GM21786 (cell line): ENCODE data around the gene GTF2H3.
"Not testable (repeated sequence)": the region's sequence is repeated elsewhere in the genome, so short reads cannot be mapped to it uniquely, and the experiment has no call there.

ENCODE experiments used
- ATAC-seq: cut with Tn5 transposase; IDR thresholded peaks from one replicate; pipeline ENCODE4 v1.9.1; 2021; ENCODE audit not compliant: unreplicated experiment

GTF2H3 gene

DNA sequence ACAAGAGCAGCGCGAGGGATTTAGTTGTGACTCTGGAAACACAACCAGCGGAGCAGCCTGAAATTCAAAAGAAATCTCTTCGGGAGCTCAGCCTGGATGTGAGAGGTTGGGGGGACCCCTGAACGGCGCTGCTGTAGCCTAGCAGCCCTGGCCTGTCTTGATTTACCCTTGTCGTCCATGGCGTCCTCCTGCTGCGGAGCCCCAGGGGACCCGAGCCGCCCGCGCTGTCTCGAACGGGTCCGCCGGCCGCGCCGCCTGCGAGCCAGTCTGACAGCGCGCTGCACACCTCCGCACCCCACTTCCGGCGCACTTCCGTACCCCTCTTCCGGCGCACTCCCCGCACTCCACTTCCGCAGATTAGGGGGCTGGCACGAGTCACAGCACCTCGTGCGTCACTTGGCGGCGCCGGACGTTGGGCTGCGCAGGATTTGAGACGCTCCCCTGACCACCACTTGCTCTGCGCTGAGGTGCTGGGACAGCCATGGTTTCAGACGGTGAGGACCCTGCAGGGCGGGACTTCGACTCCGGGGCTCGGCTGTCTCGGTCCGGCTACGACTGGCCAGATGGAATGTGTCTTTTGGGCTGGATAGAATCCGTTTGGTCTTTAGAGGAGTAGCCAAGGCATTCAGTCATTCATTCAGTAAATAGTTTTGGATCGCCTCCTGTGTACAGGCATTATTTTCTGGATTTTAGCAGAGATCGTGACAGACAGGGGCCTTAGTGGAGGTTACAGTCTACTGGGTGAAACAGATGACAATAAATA, at the start of gene GTF2H3, which contains the start of gene EIF2B1:
Gene GTF2H3 (plus strand): TSS at position 451 of the 763 bp plus-strand sequence. CDS start 31 bp downstream, at position 482.
Gene EIF2B1 (minus strand): TSS at position 308 of the 763 bp plus-strand sequence. CDS start 129 bp downstream, at position 179.
- ATAC-seq: peak; percentile 96

DNA sequence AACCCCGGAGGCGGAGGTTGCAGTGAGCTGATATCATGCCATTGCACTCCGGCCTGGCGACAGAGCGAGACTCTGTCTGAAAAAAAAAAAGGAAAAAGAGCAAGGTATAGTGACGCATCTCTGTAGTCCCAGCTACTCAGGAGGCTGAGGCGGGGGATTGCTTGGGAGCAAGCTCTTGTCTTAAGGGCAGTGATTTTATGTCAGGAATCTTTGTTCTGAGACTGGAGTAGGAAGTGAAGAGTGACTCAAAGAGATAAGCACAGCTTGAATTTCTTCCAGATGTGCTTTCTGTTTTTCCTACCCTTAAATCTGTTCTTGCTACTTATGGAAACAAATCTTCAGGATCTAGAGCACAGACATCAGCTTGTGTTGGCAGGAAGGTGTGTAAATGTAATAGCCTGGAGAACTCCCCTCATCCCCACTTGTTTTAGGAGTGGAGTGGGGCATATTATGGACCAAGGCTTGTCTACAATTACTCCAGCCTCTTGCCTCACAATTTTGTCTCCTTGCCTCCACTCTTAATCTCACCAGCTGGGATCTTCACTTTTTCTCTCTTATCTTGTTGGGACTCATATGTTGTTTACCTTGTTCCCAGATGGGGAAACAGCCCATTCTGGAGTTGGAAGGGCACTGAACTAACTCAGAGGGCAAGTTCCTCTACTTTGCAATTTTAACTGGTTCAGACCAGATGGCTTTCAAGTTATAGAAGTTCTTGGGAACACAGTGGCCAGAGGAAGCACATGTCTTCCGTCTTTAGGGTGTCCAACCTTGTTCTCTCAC, 41.7 kb upstream of the GTF2H3 start:
- ATAC-seq: no peak

DNA sequence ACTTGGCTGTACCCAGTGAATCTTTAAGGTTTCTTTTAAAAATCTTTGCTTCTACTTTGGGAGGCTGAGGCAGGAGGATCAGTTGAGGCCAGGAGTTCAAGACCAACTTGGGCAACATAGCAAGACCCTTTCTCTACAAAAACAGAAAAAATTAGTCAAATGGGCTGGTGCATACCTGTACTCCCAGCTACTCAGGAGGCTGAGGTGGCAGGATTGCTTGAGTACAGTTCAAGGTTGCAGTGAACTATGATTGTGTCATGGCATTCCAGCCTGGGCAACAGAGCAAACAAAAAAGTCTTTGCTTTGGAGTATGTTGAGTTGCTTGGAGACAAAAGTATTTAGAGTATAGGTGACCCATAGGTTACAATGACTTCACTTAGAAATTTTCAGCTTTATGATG, 37.9 kb upstream of the GTF2H3 start:
- no peak for ATAC-seq

DNA sequence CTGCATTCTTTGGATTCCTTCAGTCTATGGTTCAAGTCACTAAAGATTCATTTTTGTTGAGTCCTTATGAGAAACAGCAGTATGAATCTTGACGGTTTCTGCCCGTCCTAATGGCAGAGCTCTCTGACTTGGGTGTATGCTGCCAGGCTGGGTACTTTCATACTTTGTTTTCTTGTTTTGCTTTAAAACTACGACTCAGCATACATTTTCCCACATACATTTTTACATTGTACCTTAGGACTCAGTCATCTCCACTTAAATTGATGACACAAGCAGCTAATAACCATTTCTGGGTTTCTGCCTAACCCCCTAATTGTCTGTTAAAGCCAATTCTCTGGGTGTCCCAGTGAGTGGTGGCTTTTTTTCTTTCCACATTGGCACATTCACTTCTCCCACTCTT, 36.5 kb upstream of the GTF2H3 start:
- ATAC-seq: no peak

DNA sequence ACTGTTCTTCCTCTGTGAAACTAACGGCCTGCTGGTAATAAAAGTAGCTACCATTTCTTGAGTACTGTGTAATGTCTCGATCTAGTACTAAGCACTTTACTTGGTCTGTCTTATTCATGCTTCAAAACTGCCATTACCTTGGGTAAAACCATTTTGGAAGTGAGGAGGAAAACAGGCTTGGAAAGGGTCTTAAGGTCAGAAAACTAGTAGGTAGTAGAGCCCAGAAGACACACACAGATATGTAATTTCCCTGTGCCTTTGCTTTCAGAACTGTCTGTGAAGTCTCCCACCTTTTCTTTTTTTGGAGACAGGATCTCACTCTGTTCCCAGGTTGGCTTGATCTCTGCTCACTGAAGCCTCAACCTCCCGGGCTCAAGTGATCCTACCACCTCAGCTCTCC, 35.1 kb upstream of the GTF2H3 start:
- no peak for ATAC-seq

DNA sequence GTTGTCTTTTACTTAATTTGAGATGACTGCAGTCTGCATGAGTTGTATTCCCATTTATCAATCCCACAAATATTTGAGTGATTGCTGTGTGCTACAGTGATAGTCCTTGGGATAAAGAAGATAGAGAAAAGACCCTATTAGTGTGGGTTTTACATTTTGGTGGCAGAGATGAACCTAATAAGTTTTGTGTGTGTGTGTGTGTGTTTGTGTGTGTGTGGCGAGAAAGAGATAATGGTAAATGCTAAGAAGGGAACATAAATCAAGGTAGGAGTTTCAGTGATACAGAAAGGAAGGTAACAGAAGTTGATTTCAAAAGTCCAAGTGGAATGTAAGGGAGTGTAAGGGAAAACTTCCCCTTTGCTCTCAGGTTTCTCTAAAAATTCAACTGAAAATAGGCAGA, 34.3 kb upstream of the GTF2H3 start:
- ATAC-seq: no peak

DNA sequence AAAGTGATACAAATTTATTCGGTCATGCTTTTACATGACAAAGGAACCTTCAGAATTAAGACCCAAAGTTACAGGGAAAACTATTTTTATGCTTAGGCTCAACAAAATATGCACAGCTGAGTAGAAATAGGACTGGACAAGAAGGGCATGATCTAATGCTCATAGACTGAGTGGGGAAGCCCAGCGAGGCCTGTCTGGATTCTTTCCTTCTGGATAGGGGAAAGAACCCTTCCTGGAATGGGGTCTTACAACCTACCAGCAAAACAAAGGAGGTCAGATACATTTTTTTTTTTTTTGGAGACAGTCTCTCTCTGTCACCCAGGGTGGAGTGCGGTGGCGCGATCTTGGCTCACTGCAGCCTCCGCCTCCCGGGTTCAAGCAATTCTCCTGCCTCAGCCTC, 33.9 kb upstream of the GTF2H3 start:
- ATAC-seq: no peak

DNA sequence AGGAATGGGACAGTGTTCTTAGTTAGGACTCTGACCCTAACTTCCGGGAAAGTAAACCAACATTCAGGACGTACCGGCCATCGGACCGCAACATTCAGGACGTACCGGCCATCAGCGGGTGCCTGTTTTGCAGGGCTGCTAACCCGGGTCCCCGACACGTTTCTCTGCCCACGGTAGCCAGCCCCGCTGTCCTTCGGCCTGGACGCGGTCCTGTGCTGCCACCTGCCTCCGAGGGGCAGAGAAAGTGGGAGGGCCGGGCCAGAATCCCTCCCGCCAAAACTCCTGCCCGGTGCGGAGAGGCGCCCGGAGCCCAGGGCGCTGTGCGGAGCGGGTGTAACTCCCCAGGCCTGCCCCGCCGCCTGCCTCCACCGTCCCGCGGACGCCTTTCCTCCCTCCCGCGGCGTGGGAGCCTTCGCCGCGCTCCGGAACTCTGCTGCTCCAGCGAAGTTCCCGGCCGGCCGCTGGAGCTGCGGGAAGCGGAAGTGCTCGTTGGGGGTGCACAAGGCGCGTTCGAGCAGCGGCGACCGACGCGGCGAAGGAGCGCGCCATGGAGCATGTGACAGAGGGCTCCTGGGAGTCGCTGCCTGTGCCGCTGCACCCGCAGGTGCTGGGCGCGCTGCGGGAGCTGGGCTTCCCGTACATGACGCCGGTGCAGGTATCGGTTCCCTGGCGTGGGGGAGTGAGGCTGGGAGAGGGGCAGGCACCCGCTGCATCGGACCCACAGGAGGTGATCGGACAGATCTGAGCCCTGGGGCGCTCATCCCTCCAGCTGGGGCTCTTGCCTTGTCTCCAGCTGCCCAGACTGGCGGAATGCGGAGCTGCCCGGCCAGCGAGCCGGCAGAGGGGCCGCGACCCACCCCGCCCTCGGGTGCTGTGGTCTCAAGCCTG, 31.8 kb upstream of the GTF2H3 start, which contains the start of gene DDX55:
Gene DDX55 (plus strand): TSS at position 498 of the 888 bp plus-strand sequence. CDS start 50 bp downstream, at position 548.
- ATAC-seq: peak; percentile 85

DNA sequence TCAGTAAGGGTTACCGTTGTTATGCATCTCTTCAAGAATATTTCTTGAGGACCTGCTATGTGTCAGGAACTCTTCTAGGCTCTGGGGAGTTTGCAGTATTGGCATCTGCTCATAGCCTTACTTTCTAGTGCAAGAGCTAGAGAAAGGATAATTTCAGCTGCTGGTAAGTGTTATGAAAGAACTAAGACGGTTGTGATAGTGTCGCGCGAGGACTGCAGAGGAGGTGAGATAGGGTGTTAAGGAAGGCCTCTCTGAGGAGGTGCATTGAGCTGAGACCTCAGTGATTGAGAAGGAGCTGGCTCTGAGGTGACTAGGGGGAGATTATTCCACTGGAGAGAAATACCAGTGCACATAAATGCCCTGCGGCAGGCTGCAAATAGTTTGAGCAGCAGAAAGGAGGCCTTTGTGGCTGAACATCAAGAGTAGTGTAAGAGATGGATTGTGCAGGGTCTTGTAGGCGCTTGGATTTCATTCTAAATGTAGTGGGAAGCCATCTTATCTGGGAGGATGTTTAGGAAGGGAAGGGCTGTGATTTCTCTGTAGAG, 30.9 kb upstream of the GTF2H3 start:
- ATAC-seq: peak; percentile 7

DNA sequence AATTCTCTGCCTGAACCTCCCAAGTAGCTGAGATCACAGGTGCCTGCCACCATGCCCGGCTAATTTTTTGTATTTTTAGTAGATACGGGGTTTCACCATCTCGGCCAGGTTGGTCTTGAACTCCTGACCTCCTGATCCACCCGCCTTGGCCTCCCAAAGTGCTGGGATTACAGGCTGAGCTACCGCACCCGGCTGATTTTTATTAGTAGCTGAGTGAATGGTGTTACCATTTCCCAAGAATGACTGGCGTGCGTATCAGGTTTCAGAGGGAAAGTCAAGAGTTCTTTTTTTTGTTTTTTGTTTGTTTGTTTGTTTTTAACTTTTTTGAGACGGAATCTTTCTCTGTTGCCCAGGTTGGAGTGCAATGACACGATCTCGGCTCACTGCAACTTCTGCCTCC, 30.1 kb upstream of the GTF2H3 start:
- not testable (repeated sequence) for ATAC-seq

DNA sequence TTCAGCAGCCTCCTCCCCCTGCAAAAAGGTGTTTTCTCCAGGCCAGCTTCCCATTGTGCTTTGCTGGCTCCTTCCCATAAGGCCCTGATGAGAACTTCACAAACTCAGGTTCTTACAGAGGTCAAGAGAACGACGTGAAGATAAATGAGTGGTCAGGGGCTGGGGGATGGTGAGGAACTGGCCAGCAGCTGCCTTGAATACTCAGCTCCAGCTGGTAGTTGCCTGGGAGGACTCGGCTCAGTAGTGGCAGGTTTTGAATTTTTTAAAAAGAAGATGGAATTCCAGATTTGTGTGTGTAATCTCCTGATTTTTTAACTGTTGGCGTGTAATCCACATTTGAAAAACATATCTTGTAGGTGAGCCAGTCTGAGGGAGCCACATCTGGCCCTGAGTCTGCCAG, 25.9 kb upstream of the GTF2H3 start:
- ATAC-seq: no peak

DNA sequence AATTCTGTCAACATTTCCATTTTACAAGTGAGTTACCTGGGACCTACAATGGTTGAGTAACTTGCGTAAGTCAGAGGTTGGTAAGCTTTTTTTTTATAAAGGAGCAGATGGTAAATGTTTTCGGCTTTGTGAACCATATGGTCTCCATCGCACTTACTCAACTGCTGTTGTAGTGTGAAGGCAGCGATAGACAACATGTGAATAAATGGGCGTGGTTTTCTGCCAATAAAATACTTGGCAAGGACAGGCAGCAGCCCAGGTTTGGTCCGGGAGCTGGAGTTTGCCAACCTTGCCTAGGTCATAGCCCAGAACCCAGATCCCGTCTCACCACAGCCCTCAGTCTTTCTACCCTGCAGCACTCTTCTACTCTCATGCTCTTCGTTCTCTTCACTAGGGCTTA, 25.4 kb upstream of the GTF2H3 start:
- no peak for ATAC-seq

DNA sequence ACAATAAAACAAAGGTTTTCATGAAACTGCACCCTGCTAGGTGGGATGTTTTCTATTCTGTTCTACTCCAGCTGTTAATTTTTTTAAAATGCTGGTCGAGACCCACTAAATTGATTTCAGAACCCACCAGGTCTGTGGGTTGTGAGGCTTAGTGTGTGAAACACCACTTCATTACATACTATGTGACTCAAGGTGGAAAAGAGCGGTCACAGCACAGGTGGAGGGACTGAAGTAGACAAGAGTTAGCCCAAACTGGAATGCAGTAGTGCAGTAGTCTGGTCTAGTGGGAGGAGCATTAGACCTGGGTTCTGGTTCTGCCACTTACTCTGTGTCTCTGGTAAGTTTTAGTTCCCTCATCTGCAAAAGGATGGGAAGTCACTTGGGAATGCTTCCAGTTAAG, 19.5 kb upstream of the GTF2H3 start:
- ATAC-seq: no peak

DNA sequence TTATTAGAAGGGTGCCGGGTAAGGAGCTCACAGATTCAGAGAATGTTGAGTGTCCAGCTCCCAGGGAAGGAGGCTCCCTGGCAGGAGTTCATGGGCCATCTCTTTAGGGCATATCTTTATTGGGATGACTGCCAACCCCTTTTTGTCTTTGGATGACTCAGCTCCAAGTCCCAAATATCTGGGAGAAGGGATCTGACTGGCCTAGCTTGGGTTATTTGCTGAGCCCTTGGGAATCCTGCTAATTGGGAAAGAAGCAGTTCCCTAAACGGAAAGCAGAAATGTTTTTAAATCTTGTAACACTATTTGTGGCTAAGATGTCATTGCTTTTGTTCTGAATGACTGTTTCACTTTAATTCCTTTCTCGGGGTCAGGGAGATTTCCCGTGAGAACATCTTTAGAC, 19.1 kb upstream of the GTF2H3 start:
- ATAC-seq: no peak

DNA sequence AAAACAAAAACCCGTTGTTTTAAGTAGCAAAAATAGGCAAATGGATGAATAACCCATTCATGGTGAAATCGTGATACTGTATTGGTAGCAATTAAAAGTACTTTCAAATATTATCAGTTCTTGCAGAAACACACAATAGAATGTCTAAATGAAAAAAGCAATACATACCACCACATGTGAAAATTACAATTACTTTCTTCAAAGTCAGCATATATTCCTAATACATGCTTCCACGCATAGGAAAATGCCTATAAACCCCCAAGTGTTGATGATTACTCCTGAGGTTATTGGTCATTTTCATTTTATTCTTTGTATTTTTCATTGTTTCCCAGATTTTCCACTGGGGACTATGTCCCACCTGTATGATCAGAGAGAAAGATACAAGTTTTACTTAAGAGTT, 16.5 kb upstream of the GTF2H3 start:
- no peak for ATAC-seq

DNA sequence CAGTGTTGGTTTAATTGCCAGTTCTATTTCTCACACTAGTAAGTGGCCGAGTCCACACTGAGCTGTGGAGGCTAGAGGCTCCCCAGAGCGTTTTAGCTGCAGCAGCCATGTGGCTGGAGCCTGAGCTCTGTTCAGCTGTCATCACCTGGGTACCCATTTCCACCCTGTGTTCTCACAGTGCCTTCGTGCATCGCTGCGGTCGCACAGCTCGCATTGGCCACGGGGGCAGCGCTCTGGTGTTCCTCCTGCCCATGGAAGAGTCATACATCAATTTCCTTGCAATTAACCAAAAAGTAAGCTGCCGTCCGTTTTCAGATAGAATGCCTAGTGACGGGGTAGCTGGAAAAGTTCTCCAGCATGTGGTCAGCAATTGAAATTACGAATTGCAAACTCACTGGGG, 16.0 kb upstream of the GTF2H3 start:
- ATAC-seq: no peak

DNA sequence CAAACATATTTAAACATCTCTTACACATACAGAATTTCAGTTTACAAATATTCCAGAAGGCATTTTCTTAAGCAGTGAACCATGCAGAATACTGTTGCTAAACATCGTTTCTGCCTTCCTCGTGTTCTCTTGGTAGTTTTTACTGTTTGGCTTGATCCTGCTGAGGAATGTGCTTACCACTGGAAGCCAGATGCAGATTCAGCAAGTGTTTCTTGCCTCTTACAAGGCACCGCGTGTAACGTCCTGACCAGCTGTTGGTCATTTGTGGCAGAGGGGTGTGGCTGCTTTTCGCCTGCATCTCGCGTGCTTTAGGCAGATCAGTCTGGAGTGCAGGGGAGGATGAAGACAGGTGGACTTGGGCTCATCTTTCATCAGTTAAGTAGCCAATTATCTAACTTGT, 12.5 kb upstream of the GTF2H3 start:
- no peak for ATAC-seq

DNA sequence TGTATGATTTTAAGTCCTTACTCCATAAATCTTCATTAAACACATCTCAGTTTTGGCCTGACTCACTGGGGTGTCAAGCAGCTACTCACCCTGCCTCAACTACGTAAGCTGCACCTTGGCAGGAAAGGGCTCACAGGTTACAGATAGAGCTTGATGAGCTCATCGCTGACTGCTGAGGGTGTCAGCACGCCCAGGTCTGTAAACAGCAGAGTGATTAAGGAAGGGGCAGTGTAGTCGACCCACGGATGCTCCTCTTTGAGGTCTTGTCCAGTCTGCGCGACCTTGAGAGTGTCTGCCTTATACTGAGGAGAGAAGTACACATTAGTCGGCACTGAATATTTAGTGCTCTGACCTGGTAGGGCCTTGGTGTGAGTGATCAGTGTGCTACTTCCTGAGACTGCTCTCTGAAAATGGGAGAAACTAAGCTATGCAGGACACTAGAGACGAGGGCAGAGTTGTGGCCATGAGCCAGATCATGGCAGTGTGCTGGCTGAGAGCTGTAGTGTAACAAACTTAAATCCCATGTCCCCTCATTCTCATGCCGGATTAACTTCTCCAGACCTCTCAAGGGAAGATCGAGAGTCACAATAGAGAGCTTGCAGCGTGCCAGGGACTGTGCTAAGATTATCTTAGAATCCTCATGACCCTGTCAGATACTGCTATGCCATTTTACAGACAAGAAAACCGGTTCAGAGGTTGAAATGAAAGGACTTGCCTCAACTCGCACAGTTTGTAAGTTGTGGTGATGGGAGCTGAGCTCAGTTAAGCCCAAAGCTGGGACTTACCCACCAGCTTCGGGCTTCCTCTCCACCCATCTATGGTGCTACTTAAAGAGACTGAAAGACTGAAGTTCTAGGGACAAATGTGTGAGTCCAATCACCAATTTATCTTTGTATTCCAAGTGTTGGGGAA, 11.8 kb upstream of the GTF2H3 start:
- ATAC-seq: no peak

DNA sequence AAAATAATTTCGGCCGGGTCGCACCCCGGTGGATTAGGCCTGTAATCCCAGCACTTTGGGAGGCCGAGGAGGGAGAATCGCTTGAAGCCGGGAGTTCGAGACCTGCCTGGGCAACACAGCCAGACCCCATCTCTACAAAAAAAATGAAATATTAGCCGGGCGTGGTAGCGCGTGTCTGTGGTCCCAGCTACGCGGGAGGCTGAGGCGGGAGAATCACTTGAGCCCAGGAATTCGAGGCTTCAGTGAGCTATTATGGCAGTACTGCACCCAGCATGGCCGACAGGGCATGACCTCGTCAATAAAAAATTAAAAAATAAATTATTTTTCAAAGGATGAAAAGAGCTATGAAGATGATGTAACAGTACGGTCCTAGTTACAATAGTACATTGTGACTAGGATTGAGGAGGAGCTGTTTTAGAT, 523 bp downstream of the GTF2H3 start:
- no peak for ATAC-seq

DNA sequence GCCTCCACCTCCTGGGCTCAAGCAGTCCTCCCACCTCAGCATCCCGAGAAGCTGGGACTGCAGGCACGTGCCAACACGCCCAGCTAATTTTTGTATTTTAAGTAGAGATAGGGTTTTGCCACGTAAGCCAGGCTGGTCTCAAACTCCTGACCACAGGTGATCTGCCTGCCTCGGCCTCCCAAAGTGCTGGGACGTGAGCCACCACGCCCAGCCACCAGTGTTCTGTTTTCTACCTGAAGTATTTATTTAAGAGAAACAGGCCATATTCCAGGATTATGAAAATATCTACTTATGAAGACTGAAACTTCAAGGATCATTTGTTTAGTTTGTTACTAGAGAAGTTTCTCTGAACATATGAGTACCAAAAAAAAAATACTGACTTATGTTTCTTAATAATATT, 10.3 kb downstream of the GTF2H3 start:
- no peak for ATAC-seq
